Neutrophil (primary cell): ENCODE measurements around the gene ATP6V1G2.

Experiments
- H3K27ac ChIP-seq: fragments of 200-600 bp; sonication (generic); 2 replicates; pipeline ENCODE4 v1.5.1; 2016; ENCODE audit warnings: mild to moderate bottlenecking, moderate library complexity
- H3K27me3 ChIP-seq: fragments of 200-600 bp; sonication (generic); 2 replicates; pipeline ENCODE4 v1.6.0; 2016; ENCODE audit warnings: mild to moderate bottlenecking
- H3K36me3 ChIP-seq: fragments of 200-600 bp; sonication (generic); 2 replicates; pipeline ENCODE4 v1.5.1; 2017
- H3K4me1 ChIP-seq, 2 experiments: fragments of 200-600 bp in 1 of 2; sonication (generic) in 1 of 2; 1 replicate in 1 of 2; 2 replicates in 1 of 2; pipeline versions ENCODE4 v1.5.1 to v1.6.1; 2013 to 2016; ENCODE audit warnings: low read depth in 1 of 2, low read length in 1 of 2, mild to moderate bottlenecking in 1 of 2, moderate library complexity in 1 of 2; ENCODE audit not compliant: control insufficient read depth in 1 of 2, insufficient read depth in 1 of 2
- H3K4me3 ChIP-seq, 2 experiments: fragments of 200-600 bp in 1 of 2; sonication (generic) in 1 of 2; 1 replicate in 1 of 2; 2 replicates in 1 of 2; pipeline ENCODE4 v1.5.1; 2013 to 2016; ENCODE audit warnings: low read depth in 1 of 2, low read length in 1 of 2, mild to moderate bottlenecking in 1 of 2, moderate library complexity in 1 of 2
- H3K9me3 ChIP-seq: fragments of 200-600 bp; sonication (generic); 2 replicates; pipeline ENCODE4 v1.5.1; 2016
- CTCF ChIP-seq: fragments of 200-600 bp; sonication (generic); IDR thresholded peaks from 2 replicates; pipeline ENCODE4 v1.5.1; 2016; ENCODE audit warnings: antibody characterized with exemption

The ATP6V1G2 gene

GRCh38 chr6:31547727-31548543 lies 1.5 kb upstream of the ATP6V1G2 start:
- Histone ChIP-seq H3K4me3 (peak overlapping the region; percentile 64 to 72), H3K4me1 (peaks cover 55 to 57% of the 10 kb centered on the region in 2 experiments), H3K27me3 (no peaks in the 10 kb centered on the region), H3K9me3 (no peaks in the 10 kb centered on the region), H3K27ac (peak overlapping the region; percentile 89), H3K36me3 (no peaks in the 10 kb centered on the region)
- peak; percentile 3 for TF ChIP-seq CTCF

GRCh38 chr6:31546958-31547726 lies 734 bp upstream of the ATP6V1G2 start, which contains the start of gene NFKBIL1:
TSS of gene NFKBIL1 (plus strand) at chr6:31547608. CDS start at chr6:31547695, 87 bp downstream.
- Histone ChIP-seq H3K9me3 (no peaks in the 10 kb centered on the region), H3K4me1 (peaks cover 56 to 58% of the 10 kb centered on the region in 2 experiments), H3K27me3 (no peaks in the 10 kb centered on the region), H3K27ac (peak within 1 kb of the TSS; percentile 89), H3K4me3 (peak within 1 kb of the TSS; percentile 64 to 72), H3K36me3 (no peaks in the 10 kb centered on the region)
- peak; percentile 41 for TF ChIP-seq CTCF

GRCh38 chr6:31545291-31545690 lies 1.1 kb downstream of the ATP6V1G2 start:
- Histone ChIP-seq H3K36me3 (peaks cover under 1% of the 10 kb centered on the region), H3K9me3 (no peaks in the 10 kb centered on the region), H3K4me3 (no peak overlapping the region), H3K27ac (no peak overlapping the region), H3K4me1 (peaks cover 49 to 56% of the 10 kb centered on the region in 2 experiments), H3K27me3 (no peaks in the 10 kb centered on the region)
- TF ChIP-seq CTCF, result no peak

GRCh38 chr6:31544676-31545075 lies 1.7 kb downstream of the ATP6V1G2 start:
- no peaks in the 10 kb centered on the region for H3K9me3 ChIP-seq
- peaks cover 55 to 62% of the 10 kb centered on the region in 2 experiments for H3K4me1 ChIP-seq
- H3K36me3 ChIP-seq, result peaks cover 6% of the 10 kb centered on the region
- no peak for TF ChIP-seq CTCF
- H3K27me3 ChIP-seq, result no peaks in the 10 kb centered on the region
- H3K4me3 ChIP-seq, result no peak overlapping the region
- no peak overlapping the region for H3K27ac ChIP-seq

GRCh38 chr6:31543639-31544038 lies 2.8 kb downstream of the ATP6V1G2 start:
- Histone ChIP-seq H3K27ac (peak overlapping the region; percentile 97), H3K9me3 (no peaks in the 10 kb centered on the region), H3K27me3 (no peaks in the 10 kb centered on the region), H3K4me3 (no peak overlapping the region), H3K4me1 (peaks cover 56 to 66% of the 10 kb centered on the region in 2 experiments), H3K36me3 (peaks cover 17% of the 10 kb centered on the region)
- TF ChIP-seq CTCF, result no peak
